RWPE1 (cell line): ENCODE measurements around the gene UFSP1.
A peak's percentile ranks its signal among the peaks of the same experiment; 100 is the strongest.

ENCODE experiments used
- CTCF ChIA-PET: fragments of 350-600 bp; sonication (Branson Sonifier 250); formaldehyde crosslinking; extraction: SDS; loops from one replicate; lab custom pipeline; 2021; lab: Yijun Ruan, JAX
- POLR2A ChIA-PET: fragments of 400-600 bp; formaldehyde crosslinking; extraction: SDS; loops from one replicate; lab custom pipeline; 2020; ENCODE audit warnings: antibody characterized with exemption; ENCODE audit not compliant: low non-redundant PET; lab: Yijun Ruan, JAX
- DNase-seq: peaks from one replicate; pipeline ENCODE4 v3.0.0; 2012; ENCODE audit warnings: low spot score
- H3K27ac ChIP-seq: fragments of 450-650 bp; 2 replicates; pipeline ENCODE4 v1.5.1; 2017
- CTCF ChIP-seq: fragments of 450-650 bp; conservative IDR thresholded peaks from 2 replicates; pipeline ENCODE4 v1.5.1; 2017; ENCODE audit warnings: low read depth, mild to moderate bottlenecking

UFSP1 gene

DNA sequence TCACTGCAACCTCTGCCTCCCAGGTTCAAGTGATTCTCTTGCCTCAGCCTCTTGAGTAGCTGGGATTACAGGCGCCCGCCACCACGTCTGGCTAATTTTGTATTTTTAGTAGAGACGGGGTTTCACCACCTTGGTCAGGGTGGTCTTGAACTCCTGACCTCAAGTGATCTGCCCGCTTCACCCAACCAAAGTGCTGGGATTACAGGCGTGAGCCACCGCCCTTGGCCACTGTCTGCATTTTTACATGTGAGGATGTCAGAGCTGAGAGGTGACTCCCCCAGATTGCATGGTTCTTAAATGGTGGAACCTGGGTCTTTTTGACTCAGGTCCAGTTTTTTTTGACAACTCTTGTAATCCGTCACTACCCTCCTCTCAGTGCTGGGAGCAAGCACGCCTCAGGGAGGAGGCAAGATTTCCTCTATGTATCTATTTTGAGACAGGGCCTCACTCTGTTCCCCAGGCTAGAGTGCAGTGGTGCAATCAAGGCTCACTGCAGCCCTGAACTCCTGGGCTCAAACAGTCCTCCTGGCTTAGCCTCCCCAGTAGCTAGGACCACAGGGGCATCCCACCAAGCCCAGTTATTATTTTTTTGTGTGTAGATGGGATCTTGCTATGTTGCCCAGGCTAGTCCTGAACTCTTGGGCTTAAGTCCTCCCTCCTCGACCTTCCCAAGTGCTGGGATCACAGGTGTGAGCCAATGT, 15.8 kb downstream of the UFSP1 start:
- ChIA-PET POLR2A (no interaction called here), CTCF (no interaction called here)
- H3K27ac ChIP-seq = peak overlapping the region; percentile 100

DNA sequence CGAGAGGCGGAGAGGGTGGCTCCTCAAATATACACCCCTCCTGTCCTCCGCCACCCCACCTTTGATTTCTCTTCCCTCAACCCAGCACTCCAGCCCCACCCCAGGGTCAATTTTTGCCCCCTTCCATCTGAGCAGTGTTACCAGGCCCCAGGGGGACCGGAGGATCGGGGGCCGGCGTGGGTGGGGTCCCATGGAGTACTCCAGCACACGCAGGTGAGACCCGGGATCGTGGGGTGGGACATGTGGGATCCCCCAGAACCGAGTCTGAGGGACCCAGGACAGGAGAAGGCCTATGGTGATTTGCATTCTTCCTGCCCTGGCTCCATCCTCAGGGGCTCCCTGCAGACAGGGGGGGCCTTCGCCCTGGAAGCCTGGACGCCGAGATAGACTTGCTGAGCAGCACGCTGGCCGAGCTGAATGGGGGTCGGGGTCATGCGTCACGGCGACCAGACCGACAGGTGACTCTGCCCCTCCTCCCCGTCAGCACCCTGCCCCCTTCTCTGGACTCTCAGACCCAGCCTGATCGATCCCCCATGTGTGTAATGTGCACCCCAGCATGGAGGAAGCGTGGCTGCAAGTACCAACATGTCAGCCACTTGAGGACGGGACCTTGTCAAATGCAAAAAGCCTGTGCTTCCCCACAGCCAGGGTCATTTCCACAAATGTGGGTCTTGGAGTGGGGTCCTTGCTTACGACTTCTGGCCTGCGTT, 21.6 kb downstream of the UFSP1 start:
- CTCF ChIA-PET = no interaction called here
- TF ChIP-seq CTCF = no peak
- POLR2A ChIA-PET = interaction anchor here (0.6 kb wide), 1 partner anchor 22 kb away, joined by 3 read pairs; the partner anchor contains the start of gene UFSP1
- peak overlapping the region; percentile 100 for H3K27ac ChIP-seq
- DNase-seq = peak; percentile 28

More for the DNA sequence above, 15.8 kb downstream of the UFSP1 start:
- no peak for TF ChIP-seq CTCF
- DNase-seq = no peak

GRCh38 chr7:100867040-100867775, 22.3 kb downstream of the UFSP1 start, which contains the start of gene TRIP6:
TRIP6 (plus strand) TSS chr7:100867387; CDS start chr7:100867498, 111 bp downstream.
- POLR2A ChIA-PET = interaction anchor here (0.6 to 1.0 kb wide), 2 partner anchors 22 to 172 kb away, joined by 3 to 8 read pairs; partner anchors contain the start of gene UFSP1

DNA sequence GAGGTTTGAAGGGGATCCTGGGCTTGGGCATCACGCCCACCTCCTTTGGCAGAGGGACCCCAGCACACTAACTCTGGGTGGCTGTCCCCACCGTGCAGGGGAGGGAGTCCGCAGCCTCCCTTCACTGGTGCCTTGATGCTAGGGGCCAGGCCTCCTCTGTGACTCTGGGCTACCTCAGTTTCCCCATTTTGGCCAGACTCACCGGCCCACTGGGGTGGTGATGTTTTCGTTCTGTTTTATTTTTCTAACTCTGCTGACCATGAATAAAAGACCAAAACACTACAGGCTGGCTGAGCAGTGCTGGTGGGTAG, 22.8 kb downstream of the UFSP1 start:
- ChIA-PET POLR2A (interaction anchor here (0.6 to 1.0 kb wide), 2 partner anchors 23 to 172 kb away, joined by 3 to 8 read pairs; partner anchors contain the start of gene UFSP1), CTCF (interaction anchor here (0.7 kb wide), 1 partner anchor 10 kb away, joined by 4 read pairs; no protein-coding TSS in a partner anchor)
- DNase-seq = no peak
- peak overlapping the region; percentile 100 for H3K27ac ChIP-seq
- no peak for TF ChIP-seq CTCF

More at GRCh38 chr7:100867040-100867775, 22.3 kb downstream of the UFSP1 start, which contains the start of gene TRIP6:
- CTCF ChIA-PET = interaction anchor here (0.7 kb wide), 1 partner anchor 10 kb away, joined by 4 read pairs; no protein-coding TSS in a partner anchor
- DNase-seq = peak; percentile 97
- peak within 1 kb of the TSS; percentile 100 for H3K27ac ChIP-seq
- TF ChIP-seq CTCF = no peak

- peak overlapping the region; percentile 100 for H3K27ac ChIP-seq
- ChIA-PET POLR2A (interaction anchor here (0.6 to 1.0 kb wide), 2 partner anchors 23 to 171 kb away, joined by 3 to 8 read pairs; partner anchors contain the start of gene UFSP1), CTCF (interaction anchor here (0.6 kb wide), 1 partner anchor 280 kb away, joined by 3 read pairs; no protein-coding TSS in a partner anchor)
- DNase-seq = peak; percentile 67
- no peak for TF ChIP-seq CTCF
These were observed 23.4 kb downstream of the UFSP1 start for GRCh38 chr7:100865938-100866728.
